ENCODE results near the gene TLE6. TPM values are rescaled to one million over a fixed set of nuclear protein-coding genes. Genes with fewer than 3 reads are reported as not detected.
"Not testable (repeated sequence)": the region's sequence is repeated elsewhere in the genome, so short reads cannot be mapped to it uniquely, and the experiment has no call there.

The TLE6 gene
- polyA plus RNA-seq, 3 donors = 0.77 to 2.2 (median 1.8) TPM

DNA sequence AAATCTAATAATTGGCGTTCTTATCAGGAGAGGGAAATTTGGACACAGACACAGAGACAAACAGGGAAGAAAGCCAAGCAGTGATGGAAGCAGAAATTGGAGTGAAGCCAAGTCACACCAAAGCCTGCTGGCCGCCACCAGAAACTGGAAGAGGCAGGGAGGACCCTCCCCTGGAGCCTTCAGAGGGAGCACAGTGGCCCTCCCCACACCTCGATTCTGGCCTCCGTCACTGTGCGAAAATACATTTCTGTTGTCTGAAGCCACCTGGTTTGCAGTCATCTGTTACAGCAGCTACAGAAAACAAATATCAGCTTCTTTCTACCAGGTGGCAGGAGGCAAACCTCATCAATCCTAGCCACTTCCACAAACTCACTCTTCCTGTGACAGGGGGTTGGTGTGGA is 8.3 kb upstream of the TLE6 start:
- 10 to 25% (median 24%) methylated on average over 5 of the region's 5 CpGs for WGBS, 3 donors
- H3K27ac ChIP-seq (ENCODE audit: low read depth, low read length) = no peak overlapping the region

DNA sequence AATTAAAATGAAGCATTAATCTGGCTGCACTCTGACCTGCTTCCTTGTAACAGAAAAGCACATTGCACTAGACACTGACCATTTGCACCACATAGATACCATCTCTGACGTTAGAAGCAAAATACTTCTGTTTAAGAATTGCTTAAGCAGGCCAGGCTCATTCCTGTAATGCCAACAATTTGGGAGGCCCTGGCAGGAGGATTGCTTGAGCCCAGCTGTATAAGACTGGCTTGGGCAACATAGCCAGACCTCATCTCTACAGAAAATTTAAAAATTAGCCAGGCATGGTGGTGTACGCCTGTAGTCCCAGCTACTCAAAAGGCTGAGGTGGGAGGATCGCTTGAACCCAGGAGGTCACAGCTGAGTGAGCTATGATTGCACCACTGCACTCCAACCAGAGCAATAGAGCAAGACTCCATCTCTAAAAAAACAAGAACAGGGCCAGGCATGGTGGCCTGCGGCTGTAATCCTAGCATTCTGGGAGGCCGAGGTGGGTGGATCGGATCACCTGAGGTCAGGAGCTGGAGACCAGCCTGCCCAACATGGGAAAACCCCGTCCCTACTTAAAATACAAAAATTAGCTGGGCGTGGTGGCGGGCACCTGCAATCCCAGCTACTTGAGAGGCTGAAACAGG is 7.0 kb upstream of the TLE6 start:
- no peak overlapping the region for H3K27ac ChIP-seq (ENCODE audit: low read depth, low read length)
- WGBS, 3 donors = 70 to 85% (median 79%) methylated on average over 9 of the region's 9 CpGs

DNA sequence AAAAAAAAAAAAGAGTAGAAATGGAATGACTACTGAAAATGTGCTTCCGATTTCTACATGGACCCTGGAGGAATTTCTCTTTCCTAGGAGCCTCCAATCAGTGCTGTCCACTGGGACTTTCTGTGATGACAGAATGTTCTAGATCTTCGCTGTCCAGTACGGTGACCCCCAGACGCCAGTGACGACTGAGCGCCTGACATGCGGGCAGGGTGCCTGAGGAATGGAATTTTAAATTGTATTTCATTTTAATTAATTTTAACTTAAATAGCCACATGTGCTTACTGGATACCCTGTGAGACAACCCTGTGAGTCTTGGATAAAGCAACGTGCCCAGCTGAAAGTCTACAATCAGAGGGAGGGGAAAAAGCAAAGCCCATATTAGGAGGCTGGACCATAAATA is 4.1 kb upstream of the TLE6 start:
- H3K27ac ChIP-seq (ENCODE audit: low read depth, low read length) = no peak overlapping the region
- WGBS, 3 donors = 49 to 70% (median 55%) methylated on average over 8 of the region's 8 CpGs

DNA sequence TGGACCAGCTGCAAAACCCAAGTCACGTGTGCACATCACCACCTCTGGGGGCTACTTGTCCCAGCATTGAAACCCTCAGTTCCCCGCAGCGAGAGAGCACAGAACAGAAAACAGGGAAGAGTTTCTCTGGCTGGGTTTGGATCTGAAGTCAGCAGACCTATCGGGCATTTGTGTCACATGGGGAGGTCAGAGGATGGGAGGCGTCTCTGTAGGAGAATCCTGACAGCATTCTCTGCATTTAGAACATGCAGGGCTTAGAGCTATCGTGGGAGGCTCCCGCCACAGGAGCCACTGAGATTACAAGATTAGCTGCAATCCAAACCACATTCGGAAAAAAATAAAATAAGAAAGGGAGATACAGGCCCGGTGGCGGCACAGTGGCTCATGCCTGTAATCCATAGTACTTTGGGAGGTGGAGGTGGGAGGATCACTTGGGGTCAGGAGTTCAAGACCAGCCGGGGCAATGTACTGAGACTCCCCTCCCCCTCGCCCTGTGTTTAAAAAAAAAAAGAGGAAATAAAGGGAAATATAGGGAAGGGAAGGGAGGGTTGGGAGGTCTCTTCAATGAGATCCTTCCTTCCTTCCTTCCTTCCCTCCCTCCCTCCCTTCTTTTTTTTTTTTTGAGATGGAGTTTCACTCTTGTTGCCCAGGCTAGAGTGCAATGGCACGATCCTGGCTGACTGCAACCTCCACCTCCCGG is 2.9 kb upstream of the TLE6 start:
- H3K27ac ChIP-seq (ENCODE audit: low read depth, low read length) = no peak overlapping the region
- WGBS, 3 donors = 6 to 62% (median 11%) methylated on average over 13 to 14 of the region's 14 CpGs

DNA sequence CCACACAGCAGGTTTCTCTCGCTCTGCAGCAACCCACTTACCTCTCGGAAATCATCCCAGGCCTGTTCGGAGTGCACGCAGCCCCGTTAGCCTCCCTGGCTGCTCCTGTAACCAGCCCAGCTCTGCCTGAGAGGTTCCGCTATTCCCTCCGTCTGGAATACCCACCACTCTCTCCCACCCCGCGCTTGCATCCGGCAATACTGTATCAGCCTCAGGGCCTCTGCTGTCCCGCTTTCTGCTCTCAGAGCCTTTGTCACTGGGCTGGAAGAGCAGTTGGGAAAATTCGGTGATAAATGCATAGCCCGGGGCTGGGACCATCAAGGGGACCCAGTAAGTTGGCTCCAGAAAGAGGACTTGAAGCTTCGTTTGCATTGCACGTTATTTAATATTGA is 759 bp upstream of the TLE6 start:
- 10 to 20% (median 15%) methylated on average over 15 of the region's 15 CpGs for WGBS, 3 donors
- H3K27ac ChIP-seq (ENCODE audit: low read depth, low read length) = no peak overlapping the region

DNA sequence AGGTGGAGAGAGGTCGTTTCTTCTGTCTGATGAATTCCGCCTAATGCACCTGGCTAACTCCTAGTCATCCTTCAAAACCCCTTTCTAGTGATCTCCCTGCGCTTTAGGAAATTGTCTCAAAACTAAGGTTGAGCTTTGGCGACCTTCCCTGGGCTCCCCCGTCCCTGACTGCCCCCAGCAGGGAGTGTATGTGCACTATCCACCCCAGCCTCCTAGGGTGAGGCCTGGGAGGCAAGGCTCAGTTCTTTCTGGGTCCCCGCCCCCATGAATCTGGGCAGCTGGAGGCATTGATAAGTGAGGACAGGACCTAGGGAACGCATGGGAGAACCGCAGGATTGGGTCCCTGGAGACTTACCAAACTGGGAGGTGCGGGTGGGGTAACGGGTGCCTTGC is 378 bp downstream of the TLE6 start:
- 29 to 60% (median 51%) methylated on average over 10 of the region's 10 CpGs for WGBS, 3 donors
- no peak overlapping the region for H3K27ac ChIP-seq (ENCODE audit: low read depth, low read length)

DNA sequence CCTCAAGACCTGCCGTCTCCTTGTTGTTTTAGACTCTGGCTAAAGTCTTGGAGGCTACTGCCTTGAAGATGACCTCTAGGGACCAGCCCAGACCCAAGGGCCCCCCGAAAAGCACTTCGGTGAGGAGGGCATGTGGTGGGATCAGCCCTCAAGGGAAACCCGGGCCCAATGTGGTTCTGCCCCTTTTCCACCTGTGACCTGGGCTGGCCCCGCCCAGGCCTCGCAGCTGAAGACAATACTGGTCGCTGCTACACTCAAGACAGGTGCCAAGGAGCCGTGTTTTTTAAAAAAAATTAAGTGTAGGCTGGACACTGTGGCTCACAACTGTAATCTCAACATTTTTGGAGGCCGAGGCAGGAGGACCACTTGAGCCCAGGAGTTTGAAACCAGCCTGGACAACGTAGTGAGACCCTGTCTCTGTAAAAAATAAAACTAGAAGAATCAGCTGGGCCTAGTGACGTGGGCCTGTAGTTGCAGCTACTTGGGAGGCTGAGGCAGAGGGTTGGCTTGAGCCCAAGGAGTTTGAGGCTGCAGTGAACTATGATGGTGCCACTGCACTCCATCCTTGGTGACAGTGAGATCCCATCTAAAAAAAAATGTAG is 903 bp downstream of the TLE6 start:
- WGBS, 3 donors = 36 to 81% (median 76%) methylated on average over 11 of the region's 11 CpGs
- no peak overlapping the region for H3K27ac ChIP-seq (ENCODE audit: low read depth, low read length)

DNA sequence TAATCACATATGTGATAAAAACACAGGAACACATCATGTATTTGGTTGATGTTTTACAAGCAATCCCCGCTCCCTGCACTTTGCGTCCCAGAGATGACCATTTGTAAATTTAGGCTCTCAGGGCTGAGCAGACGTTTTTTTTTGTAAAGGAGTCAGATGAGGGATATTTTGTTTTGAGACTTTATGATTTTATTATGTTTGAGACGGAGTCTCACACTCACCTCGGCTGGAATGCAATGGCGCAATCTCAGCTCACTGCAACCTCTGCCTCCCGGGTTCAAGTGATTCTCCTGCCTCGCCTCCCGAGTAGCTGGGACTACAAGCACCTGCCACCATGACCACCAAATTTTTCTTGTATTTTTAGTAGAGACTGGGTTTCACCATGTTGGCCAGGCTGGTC is 1.4 kb downstream of the TLE6 start:
- no peak overlapping the region for H3K27ac ChIP-seq (ENCODE audit: low read depth, low read length)
- 72 to 78% (median 76%) methylated on average over 9 of the region's 9 CpGs for WGBS, 3 donors

DNA sequence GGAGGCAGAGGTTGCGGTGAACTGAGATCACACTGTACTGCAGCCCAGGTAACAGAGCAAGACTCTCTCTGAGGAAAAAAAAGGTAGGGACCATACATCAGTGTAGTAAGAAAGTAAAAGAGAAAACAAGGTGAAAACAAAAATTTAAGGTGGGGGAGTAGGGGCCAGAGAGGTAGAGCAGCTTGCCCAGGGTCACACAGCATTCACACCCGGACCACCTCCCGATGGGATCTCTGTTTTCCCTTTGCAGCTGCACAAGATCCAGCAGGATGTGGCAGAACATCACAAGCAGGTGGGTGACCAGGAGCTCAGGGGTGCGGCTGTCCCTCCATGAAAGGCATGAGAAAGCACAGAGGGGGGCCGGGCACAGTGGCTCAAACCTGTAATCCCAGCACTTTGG is 4.5 kb downstream of the TLE6 start:
- WGBS, 3 donors = 79 to 88% (median 84%) methylated on average over 5 of the region's 5 CpGs
- H3K27ac ChIP-seq (ENCODE audit: low read depth, low read length) = no peak overlapping the region

DNA sequence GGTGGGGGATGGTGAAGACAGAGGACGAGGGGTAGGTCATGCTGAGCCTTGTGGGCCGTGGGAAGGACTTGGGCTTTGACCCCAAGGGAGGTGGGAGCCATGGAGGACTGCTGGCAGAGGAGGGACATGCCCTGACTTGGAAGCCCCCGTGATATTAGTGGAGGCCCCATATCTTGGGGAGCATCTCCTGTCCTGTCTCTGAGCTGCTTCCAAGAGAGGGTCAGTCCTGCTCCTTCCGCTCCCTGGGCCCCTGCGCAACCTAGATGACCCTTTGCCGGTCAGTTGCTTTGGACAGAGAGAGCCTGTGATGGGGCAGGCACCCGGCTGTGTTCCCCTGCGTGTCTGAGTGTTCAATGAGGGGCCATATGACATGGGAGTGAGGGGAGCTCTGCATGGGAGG is 5.2 kb downstream of the TLE6 start:
- H3K27ac ChIP-seq (ENCODE audit: low read depth, low read length) = no peak overlapping the region
- 29 to 32% (median 32%) methylated on average over 6 to 8 of the region's 8 CpGs for WGBS, 3 donors

DNA sequence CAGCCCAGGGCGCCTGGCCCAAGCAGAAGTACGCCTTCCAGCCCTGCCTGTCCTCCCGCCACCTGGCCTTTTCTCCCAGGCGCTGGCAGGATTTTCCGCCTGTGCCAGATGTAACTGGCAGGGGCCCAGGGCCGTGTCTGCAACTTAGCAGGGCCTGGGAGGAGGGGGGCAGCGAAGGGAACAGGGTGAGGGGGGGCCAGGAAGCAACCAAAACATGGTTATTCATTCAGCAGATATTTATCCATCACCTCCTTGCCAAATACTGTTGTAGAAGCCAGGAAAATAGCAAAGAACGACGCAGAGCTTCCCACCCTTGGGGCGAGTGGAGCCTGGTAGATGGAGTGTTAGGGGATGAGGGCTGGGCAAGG is 5.6 kb downstream of the TLE6 start:
- peak overlapping the region; percentile 90 for H3K27ac ChIP-seq (ENCODE audit: low read depth, low read length)
- 0 to 8% (median 3%) methylated on average over 9 to 10 of the region's 10 CpGs for WGBS, 3 donors

DNA sequence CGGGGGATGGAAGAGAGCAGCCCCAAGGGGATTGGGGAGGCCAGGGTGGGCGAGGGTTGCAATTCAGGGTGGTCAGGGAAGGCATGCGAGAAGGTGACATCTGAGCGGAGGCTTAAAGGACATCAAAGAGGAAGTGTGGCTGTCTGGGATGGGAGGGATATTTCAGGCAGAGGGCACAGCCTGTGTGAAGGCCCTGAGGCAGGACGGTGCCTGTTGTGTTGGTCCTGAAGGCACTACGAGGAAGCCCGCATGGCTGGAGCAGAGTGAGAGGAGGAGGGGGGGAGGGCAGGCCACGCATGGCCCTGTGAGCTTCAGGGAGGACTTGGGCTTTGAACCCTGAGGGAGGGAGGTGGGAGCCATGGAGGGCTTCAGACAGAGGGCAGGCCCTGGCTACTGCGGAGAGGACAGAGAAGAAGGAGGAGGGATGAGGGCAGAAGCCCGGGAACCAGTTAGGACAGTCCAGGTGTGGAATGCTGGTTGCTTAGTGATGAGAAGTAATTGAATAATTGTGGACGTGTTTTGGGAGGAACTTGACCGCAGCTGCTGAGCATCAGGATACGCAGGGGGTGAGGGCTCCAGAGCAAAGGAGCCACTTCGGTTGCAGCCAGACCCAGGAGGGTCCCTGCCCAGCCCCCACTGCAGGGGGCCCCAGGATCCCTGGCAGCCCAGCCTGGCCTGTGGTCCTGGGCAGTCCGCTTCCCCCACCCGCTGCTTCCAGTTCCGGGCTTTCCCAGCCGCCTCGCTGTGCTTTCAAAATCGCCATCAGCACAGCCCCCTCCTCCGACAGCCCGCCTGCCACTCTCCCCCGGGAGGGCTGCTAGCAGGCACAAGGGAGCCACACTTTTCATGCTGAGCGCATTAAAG is 6.2 kb downstream of the TLE6 start:
- peak overlapping the region; percentile 90 for H3K27ac ChIP-seq (ENCODE audit: low read depth, low read length)
- 6 to 11% (median 9%) methylated on average over 19 to 24 of the region's 24 CpGs for WGBS, 3 donors

DNA sequence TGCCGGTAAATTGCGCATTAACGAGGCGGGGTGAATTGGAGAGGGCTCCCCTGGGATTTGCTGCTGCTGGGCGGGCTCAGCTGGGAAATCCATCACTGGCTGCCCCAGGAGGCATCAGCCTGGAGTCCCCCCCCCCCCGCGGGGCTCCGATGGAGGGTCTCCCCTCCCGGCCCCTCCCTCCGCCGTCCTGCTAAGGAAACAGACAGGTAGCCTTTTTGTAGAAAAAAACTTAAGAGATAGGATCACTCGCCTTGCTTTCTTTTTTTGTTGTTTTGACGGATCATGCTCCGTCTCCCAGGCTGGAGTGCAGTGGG is 6.8 kb downstream of the TLE6 start:
- H3K27ac ChIP-seq (ENCODE audit: low read depth, low read length) = no peak overlapping the region
- 2 to 4% (median 2%) methylated on average over 14 of the region's 14 CpGs for WGBS, 3 donors

DNA sequence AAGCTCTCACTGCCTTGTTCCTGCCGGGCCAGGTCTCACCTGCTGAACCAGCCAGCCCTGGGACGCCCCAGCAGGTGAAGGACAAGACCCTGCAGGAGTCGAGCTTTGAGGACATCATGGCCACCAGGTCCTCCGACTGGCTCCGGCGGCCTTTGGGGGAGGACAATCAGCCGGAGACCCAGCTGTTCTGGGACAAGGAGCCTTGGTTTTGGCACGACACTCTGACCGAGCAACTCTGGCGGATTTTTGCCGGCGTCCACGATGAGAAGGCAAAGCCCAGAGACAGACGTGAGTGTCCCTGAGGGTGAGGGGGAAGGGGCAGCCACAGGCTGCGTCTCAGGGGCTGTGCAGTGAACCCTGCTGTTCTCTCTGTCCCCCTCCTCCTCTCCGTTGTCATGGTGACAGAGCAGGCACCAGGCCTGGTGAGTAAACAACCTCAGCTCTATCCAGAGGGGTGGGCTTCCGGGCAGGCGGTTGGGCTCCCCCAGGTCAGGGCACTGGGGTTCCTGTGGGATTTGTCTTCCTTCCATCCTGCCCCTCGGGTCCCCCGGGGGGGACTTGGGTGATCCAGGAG is 9.7 kb downstream of the TLE6 start:
- 30 to 60% (median 39%) methylated on average over 20 of the region's 20 CpGs for WGBS, 3 donors
- H3K27ac ChIP-seq (ENCODE audit: low read depth, low read length) = no peak overlapping the region

DNA sequence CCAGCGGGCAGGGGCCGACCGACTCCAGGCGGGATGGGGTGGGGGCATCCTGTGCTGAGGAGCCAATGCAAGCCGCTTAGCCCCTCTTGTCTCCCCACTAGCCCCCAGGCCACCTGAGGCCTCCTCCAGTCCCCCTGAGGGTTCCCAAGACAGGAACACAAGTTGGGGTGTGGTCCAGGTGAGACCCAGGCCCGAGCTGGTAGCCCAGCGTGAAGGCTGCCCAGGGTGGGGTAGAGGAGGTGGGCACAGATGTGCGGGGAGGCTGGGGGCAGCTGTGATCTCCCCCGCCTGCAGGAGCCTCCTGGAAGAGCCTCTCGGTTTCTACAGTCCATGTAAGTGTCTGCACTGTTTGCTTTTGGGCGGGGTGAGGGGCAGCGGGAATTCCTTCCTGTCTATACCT is 10.4 kb downstream of the TLE6 start:
- WGBS, 3 donors = 80 to 89% (median 85%) methylated on average over 12 of the region's 12 CpGs
- H3K27ac ChIP-seq (ENCODE audit: low read depth, low read length) = no peak overlapping the region

DNA sequence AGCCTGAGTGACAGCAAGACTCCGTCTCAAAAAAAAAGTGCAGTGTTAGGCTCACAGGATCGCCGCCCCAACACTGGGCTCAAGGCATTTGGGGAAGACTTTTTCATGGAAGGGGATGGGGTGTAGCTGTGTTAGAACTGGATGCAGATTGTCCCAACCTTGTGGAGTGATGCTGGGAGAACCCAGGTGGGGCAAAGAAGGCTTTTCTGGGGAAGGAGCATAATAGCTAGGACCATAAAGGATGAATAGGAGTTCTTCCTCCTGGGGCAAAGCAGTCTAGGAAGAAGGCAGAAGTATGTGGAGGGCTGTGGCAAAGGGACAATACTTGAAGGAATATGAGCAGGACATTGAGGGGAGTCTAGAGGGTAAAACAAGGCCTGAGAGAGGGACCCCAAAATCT is 11.2 kb downstream of the TLE6 start:
- 95 to 97% (median 95%) methylated on average over 3 of the region's 3 CpGs for whole genome bisulfite sequencing, 3 donors
- no peak overlapping the region for H3K27ac ChIP-seq (ENCODE audit: low read depth, low read length)

DNA sequence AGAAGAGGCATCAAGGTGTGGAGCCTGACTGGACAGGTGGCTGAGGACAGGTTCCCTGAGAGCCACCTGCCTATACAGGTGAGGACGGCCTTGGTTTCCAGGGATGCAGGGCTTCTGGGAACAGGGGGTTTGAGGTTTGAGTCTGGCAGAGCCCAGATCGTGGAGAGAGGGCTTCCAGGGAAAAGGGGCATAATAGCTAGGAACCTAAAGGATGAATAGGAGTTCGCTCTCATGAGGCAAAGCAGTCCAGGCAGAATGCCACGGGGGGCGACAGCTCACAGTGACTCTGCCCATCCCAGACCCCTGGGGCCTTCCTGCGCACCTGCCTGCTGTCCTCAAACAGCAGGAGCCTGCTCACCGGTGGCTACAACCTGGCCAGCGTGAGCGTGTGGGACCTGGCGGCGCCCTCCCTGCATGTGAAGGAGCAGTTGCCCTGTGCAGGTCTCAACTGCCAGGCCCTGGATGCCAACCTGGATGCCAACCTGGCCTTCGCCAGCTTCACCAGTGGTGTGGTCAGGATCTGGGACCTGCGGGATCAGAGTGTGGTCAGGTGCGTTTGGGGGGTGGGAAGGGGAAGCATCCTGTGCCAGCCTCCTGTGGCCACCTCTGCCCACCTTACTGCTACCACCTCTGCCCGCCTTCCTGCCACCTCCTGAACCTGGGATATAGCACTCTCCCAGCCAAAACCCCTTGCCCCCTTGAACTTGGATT is 12.0 kb downstream of the TLE6 start:
- no peak overlapping the region for H3K27ac ChIP-seq (ENCODE audit: low read depth, low read length)
- 96 to 97% (median 96%) methylated on average over 13 to 15 of the region's 15 CpGs for WGBS, 3 donors

DNA sequence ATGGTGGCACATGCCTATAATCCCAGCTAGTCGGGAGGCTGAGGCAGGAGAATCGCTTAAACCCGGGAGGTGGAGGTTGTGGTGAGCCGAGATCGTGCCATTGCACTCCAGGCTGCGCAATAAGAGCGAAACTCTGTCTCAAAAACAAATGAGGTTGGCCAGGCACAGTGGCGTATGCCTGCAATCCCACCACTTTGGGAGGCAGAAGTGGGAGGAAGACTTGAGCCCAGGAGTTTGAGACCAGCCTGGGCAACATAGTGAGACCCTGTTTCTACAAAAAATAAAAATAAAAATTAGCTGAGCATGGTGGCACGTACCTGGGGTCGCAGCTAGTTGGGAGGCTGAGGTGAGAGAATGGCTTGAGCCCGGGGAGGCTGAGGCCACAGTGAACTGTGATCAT is 15.0 kb downstream of the TLE6 start:
- 90 to 94% (median 93%) methylated on average over 11 of the region's 11 CpGs for WGBS, 3 donors

More for the DNA sequence above, 15.0 kb downstream of the TLE6 start:
- not testable (repeated sequence) for H3K27ac ChIP-seq (ENCODE audit: low read depth, low read length)
